GM12878 (cell line): ENCODE data around the gene CREBBP. TPM values are rescaled to one million over a fixed set of nuclear protein-coding genes. Genes with fewer than 3 reads are reported as not detected.

Experiments used
- CREB1 ChIP-seq: IDR thresholded peaks from 2 replicates; pipeline ENCODE4 v1.6.1; 2012; ENCODE audit warnings: low read depth, mild to moderate bottlenecking, inconsistent platforms
- DPF2 ChIP-seq: fragments of 450-650 bp; IDR thresholded peaks from 2 replicates; pipeline ENCODE4 v1.6.1; 2017; ENCODE audit warnings: mild to moderate bottlenecking
- ELK1 ChIP-seq: IDR thresholded peaks from 2 replicates; pipeline ENCODE4 v1.6.1; 2012; ENCODE audit warnings: low read depth, low read length, improper control_type of control experiment
- FOS ChIP-seq: IDR thresholded peaks from 3 replicates; pipeline ENCODE4 v1.6.1; 2011; ENCODE audit warnings: borderline replicate concordance; ENCODE audit not compliant: insufficient read length; ENCODE audit errors: extremely low read depth
- IKZF2 ChIP-seq, 2 experiments: fragments of 450-650 bp; IDR thresholded peaks; 2 replicates each; pipeline ENCODE4 v1.6.1; 2017; ENCODE audit warnings: mild to moderate bottlenecking in 2 of 2, moderate library complexity in 2 of 2
- IRF5 ChIP-seq: fragments of 450-650 bp; IDR thresholded peaks from 2 replicates; pipeline ENCODE4 v1.6.1; 2017; ENCODE audit warnings: borderline replicate concordance
- MLLT1 ChIP-seq: fragments of 450-650 bp; IDR thresholded peaks from 2 replicates; pipeline ENCODE4 v1.6.1; 2016; ENCODE audit warnings: mild to moderate bottlenecking
- MTA2 ChIP-seq: fragments of 450-650 bp; IDR thresholded peaks from 2 replicates; pipeline ENCODE4 v1.6.1; 2016; ENCODE audit warnings: low read depth, mild to moderate bottlenecking, moderate library complexity
- PKNOX1 ChIP-seq: fragments of 450-650 bp; IDR thresholded peaks from 2 replicates; pipeline ENCODE4 v1.6.1; 2016; ENCODE audit warnings: mild to moderate bottlenecking
- SKIL ChIP-seq: fragments of 450-650 bp; IDR thresholded peaks from 2 replicates; pipeline ENCODE4 v1.6.1; 2017; ENCODE audit warnings: mild to moderate bottlenecking, low read depth, inconsistent platforms; ENCODE audit not compliant: poor library complexity, severe bottlenecking
- TARDBP ChIP-seq: IDR thresholded peaks from 2 replicates; pipeline ENCODE4 v1.6.1; 2016; ENCODE audit warnings: borderline replicate concordance
- TCF7 ChIP-seq: IDR thresholded peaks from 2 replicates; pipeline ENCODE4 v1.6.1; 2014; ENCODE audit warnings: antibody characterized with exemption, borderline replicate concordance
- ZBTB33 ChIP-seq: fragments of 450-650 bp; IDR thresholded peaks from 2 replicates; pipeline ENCODE4 v1.6.1; 2017; ENCODE audit warnings: mild to moderate bottlenecking
- ZNF687 ChIP-seq: fragments of 450-650 bp; IDR thresholded peaks from 2 replicates; pipeline ENCODE4 v1.6.1; 2017; ENCODE audit warnings: mild to moderate bottlenecking, moderate library complexity
- polyA plus RNA-seq, 11 experiments: library from polyadenylated mRNA; depleted of rRNA in 4 of 11; unstranded in 6 of 11; stranded (reverse) in 5 of 11; fragments of >200 nt; fragmentation: Nextera tagmentation in 4 of 11; fragmentation: Illumina TruSeq in 1 of 11; extraction: Ambion mirVana in 4 of 11; extraction: Trizol in 1 of 11; gene quantifications; 1 replicate in 1 of 11; 2 replicates in 10 of 11; pipeline versions ENCODE4 v1.2.1 to v1.2.3, GENCODE V29; 2011 to 2016; ENCODE audit warnings: inconsistent platforms in 2 of 11, missing spikeins in 2 of 11, low read depth in 1 of 11
- total RNA-seq, 4 experiments: library from RNA; depleted of rRNA in 3 of 4; stranded (reverse); fragments of >200 nt in 3 of 4; fragmentation: Illumina TruSeq in 1 of 4; extraction: Trizol in 1 of 4; gene quantifications; 2 replicates each; pipeline versions ENCODE4 v1.2.1 to v1.2.3, GENCODE V29; 2013 to 2021

CREBBP gene
- total and polyA plus RNA-seq, 10 of the 15 experiments (the other 5 are each of a cell fraction or from before 2014, with no cell fraction given) = 3.4 to 32.7 (median 7.9) TPM

GRCh38 chr16:3797904-3798811, 82.4 kb downstream of the CREBBP start (continued):
- TF ChIP-seq ELK1 = no peak
- no peak for TF ChIP-seq IRF5
- no peak for TF ChIP-seq ZBTB33
- TF ChIP-seq MTA2 = peak; percentile 54; the same call in 1 of the 2 replicates
- TF ChIP-seq CREB1 = 0 out of 2 replicates have a peak, but pooled peaks have one; percentile 25
- no peak for TF ChIP-seq MLLT1
- TF ChIP-seq SKIL = peak; percentile 15
- TF ChIP-seq TCF7 = no peak
- TF ChIP-seq DPF2 = peak; percentile 17; the same call in 1 of the 2 replicates
- TF ChIP-seq ZNF687 = peak; percentile 62
- TF ChIP-seq FOS = no peak
- no peak for TF ChIP-seq IKZF2 (IDR thresholded peaks at IDR 0.05)
- peak; percentile 52; the same call in 1 of the 2 replicates for TF ChIP-seq PKNOX1
- no peak for TF ChIP-seq TARDBP
